GM21526 (cell line): ENCODE measurements around the gene S100A2.
"Not testable (repeated sequence)": the region's sequence is repeated elsewhere in the genome, so short reads cannot be mapped to it uniquely, and the experiment has no call there.

Experiments
- ATAC-seq: cut with Tn5 transposase; IDR thresholded peaks from one replicate; pipeline ENCODE4 v1.9.1; 2021; ENCODE audit warnings: moderate library complexity; ENCODE audit not compliant: unreplicated experiment, low FRiP score

S100A2 gene

DNA sequence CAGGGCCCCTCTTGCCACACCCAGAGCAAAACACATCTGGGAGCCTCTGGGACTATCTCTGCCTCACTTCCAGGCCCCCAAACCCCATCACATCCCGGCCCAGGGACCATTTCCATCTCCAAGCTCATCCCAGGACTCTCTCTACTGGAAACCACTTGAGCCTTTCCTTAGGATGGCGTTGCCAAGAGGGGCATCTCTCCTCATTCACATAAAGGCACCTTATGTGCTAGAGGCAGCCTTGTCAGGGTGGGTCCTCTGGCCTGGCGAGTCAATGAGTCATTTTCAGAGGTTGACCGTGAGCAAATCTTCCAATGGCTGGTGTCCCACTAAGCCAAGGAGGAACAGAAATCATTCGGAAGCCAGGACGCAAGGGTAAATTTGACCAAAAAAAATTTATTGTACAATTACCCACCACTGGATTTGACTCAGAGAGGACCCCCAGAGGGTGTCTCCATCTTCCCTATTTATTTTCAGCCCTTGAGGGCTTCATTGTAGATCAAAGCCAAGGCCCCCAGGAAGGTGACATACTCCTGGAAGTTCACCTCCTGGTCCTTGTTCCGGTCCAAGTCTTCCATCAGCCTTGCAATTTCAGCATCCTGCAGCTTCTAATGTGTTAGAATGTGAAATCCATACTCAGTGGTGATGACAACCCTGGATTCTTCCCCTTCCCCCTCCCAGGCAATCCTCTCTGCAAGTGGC, 31.3 kb downstream of the S100A2 start:
- no peak for ATAC-seq

GRCh38 chr1:153533689-153534201, 31.9 kb downstream of the S100A2 start:
- no peak for ATAC-seq

GRCh38 chr1:153532769-153533599, 32.7 kb downstream of the S100A2 start:
- ATAC-seq = no peak

DNA sequence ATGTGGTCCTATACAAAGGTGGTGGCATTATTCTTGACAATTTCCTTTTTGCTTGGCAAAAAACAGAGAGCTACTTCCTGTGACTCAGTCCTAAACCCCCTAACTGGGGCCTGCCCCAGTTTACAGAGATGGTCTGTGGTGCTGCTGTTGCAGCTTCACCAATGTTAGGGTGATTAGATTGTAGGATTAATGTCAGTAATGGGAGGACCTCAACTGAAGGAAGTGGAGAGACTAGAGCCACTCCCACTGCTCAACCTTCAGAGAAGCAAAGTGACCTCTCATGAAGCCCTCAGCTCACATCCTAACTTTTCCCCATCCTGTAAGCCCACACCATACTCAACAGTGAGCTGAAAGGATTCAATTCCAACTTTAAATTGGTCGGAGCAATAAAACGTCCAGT, 33.5 kb downstream of the S100A2 start:
- no peak for ATAC-seq

- no peak for ATAC-seq
Observed at GRCh38 chr1:153531638-153532037, 34.0 kb downstream of the S100A2 start.

GRCh38 chr1:153527683-153528040, 38.0 kb downstream of the S100A2 start:
- ATAC-seq = no peak

DNA sequence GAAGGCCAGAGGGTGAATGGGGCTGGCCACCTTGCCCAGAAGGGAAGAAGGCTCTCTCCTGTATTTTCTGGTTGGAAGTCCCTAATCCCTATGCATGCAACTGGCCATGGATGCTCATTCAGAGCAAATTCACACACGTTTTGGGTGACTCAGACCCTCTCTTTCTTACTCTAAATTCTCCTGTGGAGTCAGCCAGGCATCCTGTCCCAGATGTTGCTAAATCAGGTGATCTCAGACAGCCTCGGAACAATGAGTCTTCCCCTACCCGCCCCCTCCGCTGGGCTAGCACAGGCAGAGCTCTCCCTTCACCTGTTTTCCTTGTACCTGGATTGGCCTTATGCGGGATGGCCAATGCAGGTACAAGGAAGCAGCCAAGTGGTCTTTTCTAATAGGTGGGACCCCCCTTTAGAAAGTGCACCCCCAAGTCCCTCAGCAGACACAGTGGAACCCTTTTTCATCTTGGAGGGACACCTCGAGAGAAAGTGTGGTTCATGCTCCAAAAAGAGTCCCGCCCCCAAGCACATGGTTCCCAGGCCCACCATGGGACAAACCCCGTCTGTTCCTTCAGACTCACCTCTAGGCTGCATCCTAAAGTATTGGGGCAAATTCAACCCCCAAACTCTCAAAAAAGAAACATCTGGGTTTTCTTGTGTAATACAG, 38.5 kb downstream of the S100A2 start:
- ATAC-seq = no peak

DNA sequence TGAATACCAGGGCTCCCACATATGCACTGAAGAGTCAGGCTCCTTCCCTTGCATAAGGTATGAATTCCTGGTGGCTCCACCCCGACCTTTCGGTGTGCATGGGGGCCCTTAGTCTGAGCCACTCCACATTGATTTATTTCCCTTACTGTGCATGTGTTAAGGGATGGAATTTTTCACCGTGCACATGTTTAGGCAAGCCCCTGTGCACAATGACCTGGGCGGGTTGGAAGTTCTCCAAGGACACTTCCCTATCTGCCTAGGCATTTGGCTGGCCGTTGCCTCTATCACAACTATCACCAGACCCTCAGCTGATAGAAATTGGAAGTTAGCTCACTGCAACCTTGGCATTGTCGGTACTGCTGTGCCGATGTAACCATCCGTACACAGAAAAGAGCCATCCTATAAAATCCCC, 39.5 kb downstream of the S100A2 start:
- no peak for ATAC-seq

- no peak for ATAC-seq
Observed at GRCh38 chr1:153525088-153525728, 40.4 kb downstream of the S100A2 start.

DNA sequence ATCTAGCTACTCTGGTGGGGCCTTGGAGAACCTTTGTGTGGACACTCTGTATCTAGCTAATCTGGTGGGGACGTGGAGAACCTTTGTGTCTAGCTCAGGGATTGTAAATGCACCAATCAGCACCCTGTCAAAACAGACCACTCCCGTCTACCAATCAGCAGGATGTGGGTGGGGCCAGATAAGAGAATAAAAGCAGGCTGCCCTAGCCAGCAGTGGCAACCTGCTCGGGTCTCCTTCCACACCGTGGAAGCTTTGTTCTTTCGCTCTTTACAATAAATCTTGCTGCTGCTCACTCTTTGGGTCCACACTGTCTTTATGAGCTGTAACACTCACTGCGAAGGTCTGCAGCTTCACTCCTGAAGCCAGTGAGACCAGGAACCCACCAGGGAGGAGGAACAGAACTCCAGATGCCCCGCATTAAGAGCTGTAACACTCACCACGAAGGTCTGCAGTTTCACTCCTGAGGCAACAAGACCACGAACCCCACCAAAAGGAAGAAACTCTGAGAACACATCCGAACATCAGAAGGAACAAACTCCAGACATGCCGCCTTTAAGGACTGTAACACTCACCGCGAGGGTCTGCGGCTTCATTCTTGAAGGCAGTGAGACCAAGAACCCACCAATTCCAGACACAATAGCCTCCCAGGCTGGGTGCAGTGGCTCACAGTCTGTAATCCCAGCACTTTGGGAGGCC, 43.1 kb downstream of the S100A2 start:
- not testable (repeated sequence) for ATAC-seq

GRCh38 chr1:153521808-153522207, 43.8 kb downstream of the S100A2 start:
- not testable (repeated sequence) for ATAC-seq

GRCh38 chr1:153520818-153521476, 44.7 kb downstream of the S100A2 start:
- no peak for ATAC-seq

- ATAC-seq = not testable (repeated sequence)
Observed at GRCh38 chr1:153520137-153520691, 45.4 kb downstream of the S100A2 start.

- ATAC-seq = no peak
Observed at GRCh38 chr1:153519242-153519641, 46.4 kb downstream of the S100A2 start.

- no peak for ATAC-seq
Observed at GRCh38 chr1:153515504-153516394, 49.9 kb downstream of the S100A2 start.

DNA sequence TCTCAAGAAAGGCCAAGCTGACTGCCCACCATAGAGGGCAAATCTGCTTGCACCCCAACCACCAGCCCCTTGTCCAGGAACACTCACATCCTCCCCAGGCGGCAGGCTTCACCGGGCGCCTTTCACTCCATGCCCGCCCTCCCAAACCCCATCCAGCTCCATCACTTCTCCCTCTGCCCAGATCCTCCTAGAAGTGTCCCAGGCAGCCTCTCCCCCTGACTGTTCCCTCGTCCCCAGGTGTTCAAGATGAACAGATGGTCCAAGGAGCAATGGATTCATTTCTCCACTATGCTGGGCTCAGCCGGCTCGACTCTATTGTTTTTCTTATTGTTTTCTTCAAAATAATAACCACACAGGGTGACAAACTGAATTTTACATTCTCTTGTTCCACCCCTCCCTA, 52.0 kb downstream of the S100A2 start:
- no peak for ATAC-seq

DNA sequence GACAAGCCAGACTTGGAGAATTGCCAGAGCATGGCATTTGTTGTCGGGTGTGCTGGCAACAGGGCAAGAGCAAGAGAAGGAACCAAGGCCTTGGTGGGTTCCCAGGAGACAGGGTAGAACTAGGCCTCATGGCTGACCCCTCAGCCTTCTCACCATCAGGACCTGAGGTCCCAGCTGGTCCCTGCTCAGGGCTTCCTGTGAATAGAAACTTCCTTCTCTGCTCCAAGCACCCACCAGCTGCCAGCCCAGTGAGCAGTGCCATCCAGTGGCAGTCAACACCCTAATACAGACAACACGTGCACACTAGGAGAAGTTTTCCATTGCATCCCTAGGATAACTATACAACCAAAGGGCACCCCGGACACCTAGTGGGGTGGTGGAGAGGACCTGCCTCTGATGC, 52.6 kb downstream of the S100A2 start:
- no peak for ATAC-seq
